ENCODE data around the gene ASRGL1.
"Not testable (repeated sequence)": the region's sequence is repeated elsewhere in the genome, so short reads cannot be mapped to it uniquely, and the experiment has no call there.

ASRGL1 gene

GRCh38 chr11:62378459-62379063, 41.3 kb downstream of the ASRGL1 start:
- H3K27ac ChIP-seq = not testable (repeated sequence)
- TF ChIP-seq CTCF (conservative IDR thresholded peaks at IDR 0.05) = peak; percentile 52

GRCh38 chr11:62379586-62379985, 42.3 kb downstream of the ASRGL1 start:
- H3K27ac ChIP-seq = not testable (repeated sequence)

- peak; percentile 90 for TF ChIP-seq CTCF (conservative IDR thresholded peaks at IDR 0.05)
- not testable (repeated sequence) for H3K27ac ChIP-seq
These were observed 43.6 kb downstream of the ASRGL1 start for GRCh38 chr11:62380821-62381245.

- TF ChIP-seq ZFX (IDR thresholded peaks at IDR 0.05) = no peak
- no peak for TF ChIP-seq CTCF (conservative IDR thresholded peaks at IDR 0.05)
- H3K27ac ChIP-seq = no peak overlapping the region
These were observed 46.6 kb downstream of the ASRGL1 start for GRCh38 chr11:62383822-62384221.

GRCh38 chr11:62386083-62386482, 48.8 kb downstream of the ASRGL1 start:
- H3K27ac ChIP-seq = not testable (repeated sequence)

- no peak for TF ChIP-seq CTCF (conservative IDR thresholded peaks at IDR 0.05)
- no peak for TF ChIP-seq ZFX (IDR thresholded peaks at IDR 0.05)
- no peak overlapping the region for H3K27ac ChIP-seq
These were observed 50.1 kb downstream of the ASRGL1 start for GRCh38 chr11:62387381-62387780.

- no peak overlapping the region for H3K27ac ChIP-seq
- TF ChIP-seq ZFX (IDR thresholded peaks at IDR 0.05) (no peak), CTCF (conservative IDR thresholded peaks at IDR 0.05) (no peak)
These were observed 51.8 kb downstream of the ASRGL1 start for GRCh38 chr11:62388999-62389398.

GRCh38 chr11:62390237-62390636, 53.0 kb downstream of the ASRGL1 start:
- TF ChIP-seq ZFX (IDR thresholded peaks at IDR 0.05) (no peak), CTCF (conservative IDR thresholded peaks at IDR 0.05) (no peak)
- H3K27ac ChIP-seq = no peak overlapping the region

All from C4-2B (cell line).